ENCODE data around the gene ASMT. TPM values are rescaled to one million over a fixed set of nuclear protein-coding genes. Genes with fewer than 3 reads are reported as not detected.

The ASMT gene
- total RNA-seq, 4 donors from 2014 or later = not detected

DNA sequence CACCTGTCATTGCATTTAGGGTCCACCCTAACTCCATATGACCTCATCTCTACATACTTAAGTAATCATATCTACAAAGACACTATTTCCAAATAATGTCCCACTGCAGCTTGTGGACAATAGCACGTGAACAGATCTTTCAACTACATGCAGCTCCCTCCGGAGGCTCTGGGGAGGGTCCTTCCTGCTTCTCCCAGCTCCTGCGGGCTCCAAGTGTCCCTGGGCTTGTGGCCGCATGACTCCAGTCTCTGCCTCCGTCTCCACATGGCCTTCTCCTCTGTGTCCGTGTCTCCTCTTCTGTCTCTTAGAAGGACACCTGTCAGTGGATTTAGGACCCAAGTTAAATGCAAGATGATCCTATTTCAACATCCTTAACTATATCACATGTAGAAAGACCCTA lies 52.7 kb downstream of the ASMT start:
- no peak for TF ChIP-seq CTCF (IDR thresholded peaks at IDR 0.05)
- TF ChIP-seq EP300 (IDR thresholded peaks at IDR 0.05; ENCODE audit: low read depth) = no peak
- no peak for TF ChIP-seq POLR2AphosphoS5 (IDR thresholded peaks at IDR 0.05)
- TF ChIP-seq POLR2A (IDR thresholded peaks at IDR 0.05) = no peak

GRCh38 chrX:1673337-1673736 lies 58.5 kb downstream of the ASMT start:
- H3K4me1 ChIP-seq = no peaks in the 10 kb centered on the region
- no peaks in the 10 kb centered on the region for H3K36me3 ChIP-seq
- no peaks in the 10 kb centered on the region for H3K9me3 ChIP-seq
- intact Hi-C loops (cut with DNase I; ENCODE audit: low total_unique reads) (no loop called here), in situ Hi-C loops (cut with MboI; ENCODE audit: low pct_ligation_motif_present in 1 of 4, low pct_unique_long_range_greater_than_20kb in 1 of 4, low sequenced_read_pairs in 3 of 4) (loop anchor here in 3 of 4 donors (25.0 kb wide), 1 partner anchor 914 kb away; no protein-coding TSS in a partner anchor)
- TF ChIP-seq CTCF (IDR thresholded peaks at IDR 0.05) (peak; percentile 54 to 83 (median 71)), POLR2A (IDR thresholded peaks at IDR 0.05) (no peak)
- peak; percentile 28 for DNase-seq
- H3K27ac ChIP-seq = no peak overlapping the region
- 52 to 70% methylated on average over 4 to 7 of the region's 7 CpGs for WGBS, 2 donors (ENCODE audit: low coverage in 1 of 2)
- no peaks in the 10 kb centered on the region for H3K27me3 ChIP-seq
- no peak overlapping the region for H3K4me3 ChIP-seq

More for the DNA sequence above, 52.7 kb downstream of the ASMT start:
- intact Hi-C loops (cut with DNase I; ENCODE audit: low total_unique reads) (no loop called here), in situ Hi-C loops (cut with MboI; ENCODE audit: low pct_ligation_motif_present in 1 of 4, low pct_unique_long_range_greater_than_20kb in 1 of 4, low sequenced_read_pairs in 3 of 4) (loop anchor here (10.0 to 25.0 kb wide), 2 partner anchors 920 to 937 kb away; no protein-coding TSS in a partner anchor)
- Histone ChIP-seq H3K4me1 (no peaks in the 10 kb centered on the region), H3K27me3 (no peaks in the 10 kb centered on the region), H3K36me3 (no peaks in the 10 kb centered on the region), H3K27ac (no peak overlapping the region), H3K4me3 (no peak overlapping the region), H3K9me3 (no peaks in the 10 kb centered on the region)
- WGBS, 2 donors (ENCODE audit: low coverage in 1 of 2) = 20 to 74% methylated on average over 1 to 6 of the region's 6 CpGs
- no peak for DNase-seq

GRCh38 chrX:1676866-1677265 lies 62.0 kb downstream of the ASMT start:
- in situ Hi-C loops (cut with MboI; ENCODE audit: low pct_ligation_motif_present in 1 of 4, low pct_unique_long_range_greater_than_20kb in 1 of 4, low sequenced_read_pairs in 3 of 4) = no loop called here
- Histone ChIP-seq H3K27ac (no peak overlapping the region), H3K4me3 (no peak overlapping the region), H3K4me1 (no peaks in the 10 kb centered on the region), H3K27me3 (no peaks in the 10 kb centered on the region), H3K36me3 (no peaks in the 10 kb centered on the region), H3K9me3 (no peaks in the 10 kb centered on the region)
- WGBS, 2 donors (ENCODE audit: low coverage in 1 of 2) = 86 to 95% methylated on average over 6 to 14 of the region's 14 CpGs
- TF ChIP-seq POLR2A (IDR thresholded peaks at IDR 0.05) (no peak), EP300 (IDR thresholded peaks at IDR 0.05; ENCODE audit: low read depth) (no peak), CTCF (IDR thresholded peaks at IDR 0.05) (no peak), POLR2AphosphoS5 (IDR thresholded peaks at IDR 0.05) (no peak)
- DNase-seq = no peak
- intact Hi-C loops (cut with DNase I; ENCODE audit: low total_unique reads) = no loop called here

DNA sequence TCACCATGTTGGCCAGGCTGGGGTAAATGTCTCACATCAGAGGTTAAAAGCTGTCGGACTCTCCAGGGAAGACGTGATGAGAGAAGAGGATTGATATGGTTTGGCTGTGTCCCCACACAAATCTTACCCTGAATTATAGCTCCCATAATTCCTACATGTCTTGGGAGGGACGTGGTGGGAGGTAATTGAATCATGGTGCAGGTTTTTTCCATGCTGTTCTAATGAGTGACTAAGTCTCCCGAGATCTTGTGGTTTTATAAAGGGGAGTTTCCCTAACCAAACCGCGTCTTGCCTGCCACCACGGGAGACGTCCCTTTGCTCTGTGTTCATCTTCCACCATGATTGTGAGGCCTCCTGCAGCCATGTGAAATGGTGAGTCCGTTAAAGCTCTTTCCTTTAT lies 64.4 kb downstream of the ASMT start:
- TF ChIP-seq EP300 (IDR thresholded peaks at IDR 0.05; ENCODE audit: low read depth) = no peak
- TF ChIP-seq CTCF (IDR thresholded peaks at IDR 0.05) = no peak
- Histone ChIP-seq H3K36me3 (no peaks in the 10 kb centered on the region), H3K27me3 (no peaks in the 10 kb centered on the region), H3K27ac (no peak overlapping the region), H3K9me3 (no peaks in the 10 kb centered on the region), H3K4me1 (no peaks in the 10 kb centered on the region), H3K4me3 (no peak overlapping the region)
- DNase-seq = no peak
- intact Hi-C loops (cut with DNase I; ENCODE audit: low total_unique reads) (no loop called here), in situ Hi-C loops (cut with MboI; ENCODE audit: low pct_ligation_motif_present in 1 of 4, low pct_unique_long_range_greater_than_20kb in 1 of 4, low sequenced_read_pairs in 3 of 4) (no loop called here)
- WGBS, 2 donors (ENCODE audit: low coverage in 1 of 2) = 49 to 60% methylated on average over 6 to 9 of the region's 9 CpGs

Measured in transverse colon (tissue), 4 donors.